NT2/D1 (cell line): ENCODE measurements around the gene FAM117A.

Experiments
- SUZ12 ChIP-seq: IDR thresholded peaks from 2 replicates; pipeline ENCODE4 v1.6.1; 2011; ENCODE audit not compliant: insufficient read length, insufficient read depth; ENCODE audit errors: extremely low read depth
- YY1 ChIP-seq: IDR thresholded peaks from 2 replicates; pipeline ENCODE4 v1.6.1; 2011; ENCODE audit not compliant: insufficient read length, insufficient read depth
- ZNF274 ChIP-seq: IDR thresholded peaks from 2 replicates; pipeline ENCODE4 v1.6.1; 2011; ENCODE audit warnings: mild to moderate bottlenecking, low read depth, low read length

GRCh38 chr17:49688848-49689247 lies 75.1 kb downstream of the FAM117A start:
- TF ChIP-seq ZNF274 (no peak), YY1 (no peak), SUZ12 (no peak)
